Globus pallidus (tissue), 1 donor: ENCODE measurements around the gene CCL7.
"Not testable (repeated sequence)": the region's sequence is repeated elsewhere in the genome, so short reads cannot be mapped to it uniquely, and the experiment has no call there.

Source experiments
- DNase-seq: peaks from one replicate; pipeline ENCODE4 v3.0.0-alpha.2; 2015; ENCODE audit warnings: low spot score

The CCL7 gene

GRCh38 chr17:34269969-34270368 is at the start of gene CCL7:
CCL7 (plus strand) TSS chr17:34270221; CDS start chr17:34270291, 70 bp downstream.
- no peak for DNase-seq

- no peak for DNase-seq
Observed at GRCh38 chr17:34220752-34221395, 49.1 kb upstream of the CCL7 start.

- no peak for DNase-seq
Observed at GRCh38 chr17:34221411-34221810, 48.6 kb upstream of the CCL7 start.

- DNase-seq = no peak
Observed at GRCh38 chr17:34222722-34223497, 47.1 kb upstream of the CCL7 start.

- DNase-seq = no peak
Observed at GRCh38 chr17:34225046-34225445, 45.0 kb upstream of the CCL7 start.

GRCh38 chr17:34226011-34226743 is 43.8 kb upstream of the CCL7 start:
- no peak for DNase-seq

GRCh38 chr17:34226744-34227034 is 43.3 kb upstream of the CCL7 start:
- no peak for DNase-seq

GRCh38 chr17:34227293-34227692 is 42.7 kb upstream of the CCL7 start:
- DNase-seq = not testable (repeated sequence)

GRCh38 chr17:34227707-34228106 is 42.3 kb upstream of the CCL7 start:
- no peak for DNase-seq

GRCh38 chr17:34228781-34229180 is 41.2 kb upstream of the CCL7 start:
- no peak for DNase-seq

- no peak for DNase-seq
Observed at GRCh38 chr17:34230342-34230741, 39.7 kb upstream of the CCL7 start.

- no peak for DNase-seq
Observed at GRCh38 chr17:34234616-34235015, 35.4 kb upstream of the CCL7 start.

GRCh38 chr17:34235389-34236028 is 34.5 kb upstream of the CCL7 start:
- DNase-seq = no peak

- no peak for DNase-seq
Observed at GRCh38 chr17:34236281-34236892, 33.6 kb upstream of the CCL7 start.

- no peak for DNase-seq
Observed at GRCh38 chr17:34237458-34237857, 32.6 kb upstream of the CCL7 start.

GRCh38 chr17:34241062-34241461 is 29.0 kb upstream of the CCL7 start:
- DNase-seq = peak; percentile 51

- no peak for DNase-seq
Observed at GRCh38 chr17:34242587-34243363, 27.2 kb upstream of the CCL7 start.

GRCh38 chr17:34243364-34244320 is 26.4 kb upstream of the CCL7 start:
- DNase-seq = no peak

GRCh38 chr17:34245351-34245905 is 24.6 kb upstream of the CCL7 start:
- DNase-seq = no peak

- DNase-seq = peak; percentile 46
Observed at GRCh38 chr17:34246446-34246845, 23.6 kb upstream of the CCL7 start.
